MM.1S (cell line): ENCODE results near the gene HDGFL3.

ENCODE experiments used
- CTCF ChIP-seq: fragments of 300-600 bp; sonication (generic); IDR thresholded peaks from 2 replicates; pipeline ENCODE4 v1.5.1; 2016; ENCODE audit warnings: antibody characterized with exemption, low read length, mixed read lengths
- EZH2phosphoT487 ChIP-seq: fragments of 300-600 bp; sonication (generic); IDR thresholded peaks from 2 replicates; pipeline ENCODE4 v1.6.1; 2018; ENCODE audit warnings: antibody characterized with exemption, low read length

GRCh38 chr15:83243634-83244033 is 36.0 kb upstream of the HDGFL3 start:
- TF ChIP-seq CTCF (no peak), EZH2phosphoT487 (no peak)
